ENCODE measurements around the gene CEP95.

The CEP95 gene

DNA sequence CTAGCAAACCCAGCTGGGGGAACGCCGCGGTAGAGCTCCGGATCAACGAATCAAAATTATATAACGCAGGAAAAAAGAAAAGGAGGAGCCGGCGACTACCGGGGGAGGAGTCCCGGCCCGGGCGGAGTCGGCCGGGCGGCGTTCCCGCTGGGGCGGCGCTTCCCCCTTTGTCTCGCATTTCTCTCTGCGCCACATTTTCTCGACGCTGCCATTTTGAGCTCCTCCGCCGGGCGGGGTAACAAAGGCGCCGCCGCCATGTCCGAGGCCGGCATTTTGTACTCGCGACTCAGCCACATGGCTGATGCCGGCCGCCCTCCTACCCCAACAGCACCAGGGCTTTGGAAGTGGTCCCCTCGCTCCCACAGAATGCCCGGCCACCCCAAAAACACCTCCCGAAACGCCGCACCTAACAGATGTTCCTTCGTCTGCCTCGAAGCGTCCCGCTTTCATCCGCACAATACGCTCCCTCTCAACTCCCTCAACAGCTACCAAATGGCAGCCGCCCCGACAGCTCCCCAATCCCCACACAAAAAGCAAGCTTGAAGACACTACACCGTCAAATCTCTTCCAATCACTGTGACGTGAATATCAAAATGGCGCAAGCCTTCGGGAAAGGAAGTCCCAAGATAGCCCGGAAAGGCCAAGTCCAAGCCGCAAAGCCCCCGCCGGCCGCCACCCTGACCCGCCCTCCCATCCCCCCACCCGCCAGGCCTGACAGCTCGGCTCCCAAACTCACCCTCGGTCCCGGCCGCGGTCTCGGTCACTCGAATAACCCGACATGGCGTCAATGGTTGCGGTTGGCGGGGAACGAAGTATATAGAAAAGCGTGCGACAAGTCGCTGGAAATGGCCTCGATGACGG, 1.2 kb upstream of the CEP95 start:
- no peaks in the 10 kb centered on the region for H3K9me3 ChIP-seq (replicated peaks; ENCODE audit: insufficient read depth, low read length)
- H3K9ac ChIP-seq (ENCODE audit: low read length), result peak overlapping the region; percentile 99
- peaks cover 41% of the 10 kb centered on the region for H4K20me1 ChIP-seq (ENCODE audit: insufficient read depth, low read length)
- no peak overlapping the region for H2AFZ ChIP-seq (ENCODE audit: low read length)
- peaks cover 89% of the 10 kb centered on the region for H3K79me2 ChIP-seq (ENCODE audit: low read length)
- H3K27ac ChIP-seq (ENCODE audit: low read length), result peak overlapping the region; percentile 96
- H3K27me3 ChIP-seq (replicated peaks; ENCODE audit: insufficient read depth, low read length), result no peaks in the 10 kb centered on the region
- peak overlapping the region; percentile 98 for H3K4me3 ChIP-seq (ENCODE audit: low read length)
- peak; percentile 83 for DNase-seq
- peak overlapping the region; percentile 88 for H3K4me2 ChIP-seq (ENCODE audit: low read depth, low read length)
- H3K9me2 ChIP-seq (replicated peaks; ENCODE audit: insufficient read depth, low read length), result no peaks in the 10 kb centered on the region
- H3F3A ChIP-seq (ENCODE audit: insufficient read depth, low read length), result peaks cover 48% of the 10 kb centered on the region
- no peak for TF ChIP-seq EZH2phosphoT487 (IDR thresholded peaks at IDR 0.05; ENCODE audit: low read length)
- TF ChIP-seq, protein P1, sequence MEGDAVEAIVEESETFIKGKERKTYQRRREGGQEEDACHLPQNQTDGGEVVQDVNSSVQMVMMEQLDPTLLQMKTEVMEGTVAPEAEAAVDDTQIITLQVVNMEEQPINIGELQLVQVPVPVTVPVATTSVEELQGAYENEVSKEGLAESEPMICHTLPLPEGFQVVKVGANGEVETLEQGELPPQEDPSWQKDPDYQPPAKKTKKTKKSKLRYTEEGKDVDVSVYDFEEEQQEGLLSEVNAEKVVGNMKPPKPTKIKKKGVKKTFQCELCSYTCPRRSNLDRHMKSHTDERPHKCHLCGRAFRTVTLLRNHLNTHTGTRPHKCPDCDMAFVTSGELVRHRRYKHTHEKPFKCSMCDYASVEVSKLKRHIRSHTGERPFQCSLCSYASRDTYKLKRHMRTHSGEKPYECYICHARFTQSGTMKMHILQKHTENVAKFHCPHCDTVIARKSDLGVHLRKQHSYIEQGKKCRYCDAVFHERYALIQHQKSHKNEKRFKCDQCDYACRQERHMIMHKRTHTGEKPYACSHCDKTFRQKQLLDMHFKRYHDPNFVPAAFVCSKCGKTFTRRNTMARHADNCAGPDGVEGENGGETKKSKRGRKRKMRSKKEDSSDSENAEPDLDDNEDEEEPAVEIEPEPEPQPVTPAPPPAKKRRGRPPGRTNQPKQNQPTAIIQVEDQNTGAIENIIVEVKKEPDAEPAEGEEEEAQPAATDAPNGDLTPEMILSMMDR (IDR thresholded peaks at IDR 0.05; ENCODE audit: low read length), result no peak
- TF ChIP-seq EZH2 (optimal IDR thresholded peaks at IDR 0.05; ENCODE audit: low read depth, low read length), result no peak
- peaks cover 38% of the 10 kb centered on the region for H3K4me1 ChIP-seq (ENCODE audit: low read length)
- H3K36me3 ChIP-seq (replicated peaks; ENCODE audit: insufficient read depth, low read length), result peaks cover 46% of the 10 kb centered on the region

DNA sequence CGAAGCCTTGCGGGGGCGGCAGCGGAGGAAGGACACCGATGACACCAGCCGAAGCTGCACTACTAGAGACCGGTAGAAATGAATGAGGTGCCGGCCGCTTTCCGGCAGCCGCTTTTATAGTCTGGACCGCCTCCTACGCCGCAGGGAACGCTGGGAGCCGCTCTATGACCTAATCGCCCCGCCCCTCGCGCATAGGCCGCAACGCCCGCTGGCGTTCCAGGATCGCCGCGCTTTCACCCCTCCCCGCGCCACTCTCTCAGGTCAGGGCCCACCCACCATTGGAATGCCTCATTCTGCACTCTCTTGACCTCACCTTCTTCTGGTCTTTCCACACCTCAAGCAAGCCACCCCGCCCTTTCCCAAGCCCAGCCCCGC, 589 bp upstream of the CEP95 start, which contains the start of gene DDX5:
DDX5 (minus strand) TSS at position 89 of the 375 bp plus-strand sequence. CDS start 170 bp downstream, outside the sequence.
- peaks cover 40% of the 10 kb centered on the region for H3K36me3 ChIP-seq (replicated peaks; ENCODE audit: insufficient read depth, low read length)
- TF ChIP-seq, protein P1 (IDR thresholded peaks at IDR 0.05; ENCODE audit: low read length), result no peak
- no peak for TF ChIP-seq EZH2 (optimal IDR thresholded peaks at IDR 0.05; ENCODE audit: low read depth, low read length)
- no peak for TF ChIP-seq EZH2phosphoT487 (IDR thresholded peaks at IDR 0.05; ENCODE audit: low read length)
- no peaks in the 10 kb centered on the region for H3K27me3 ChIP-seq (replicated peaks; ENCODE audit: insufficient read depth, low read length)
- H3K9me2 ChIP-seq (replicated peaks; ENCODE audit: insufficient read depth, low read length), result no peaks in the 10 kb centered on the region
- no peaks in the 10 kb centered on the region for H3K9me3 ChIP-seq (replicated peaks; ENCODE audit: insufficient read depth, low read length)
- H4K20me1 ChIP-seq (ENCODE audit: insufficient read depth, low read length), result peaks cover 40% of the 10 kb centered on the region
- peak within 1 kb of the TSS; percentile 94 for H2AFZ ChIP-seq (ENCODE audit: low read length)
- peaks cover 83% of the 10 kb centered on the region for H3K79me2 ChIP-seq (ENCODE audit: low read length)
- peak within 1 kb of the TSS; percentile 96 for H3K27ac ChIP-seq (ENCODE audit: low read length)
- H3F3A ChIP-seq (ENCODE audit: insufficient read depth, low read length), result peaks cover 41% of the 10 kb centered on the region
- peak within 1 kb of the TSS; percentile 99 for H3K9ac ChIP-seq (ENCODE audit: low read length)
- peak within 1 kb of the TSS; percentile 88 for H3K4me2 ChIP-seq (ENCODE audit: low read depth, low read length)
- H3K4me1 ChIP-seq (ENCODE audit: low read length), result peaks cover 35% of the 10 kb centered on the region
- peak within 1 kb of the TSS; percentile 98 for H3K4me3 ChIP-seq (ENCODE audit: low read length)
- DNase-seq, result peak; percentile 98

DNA sequence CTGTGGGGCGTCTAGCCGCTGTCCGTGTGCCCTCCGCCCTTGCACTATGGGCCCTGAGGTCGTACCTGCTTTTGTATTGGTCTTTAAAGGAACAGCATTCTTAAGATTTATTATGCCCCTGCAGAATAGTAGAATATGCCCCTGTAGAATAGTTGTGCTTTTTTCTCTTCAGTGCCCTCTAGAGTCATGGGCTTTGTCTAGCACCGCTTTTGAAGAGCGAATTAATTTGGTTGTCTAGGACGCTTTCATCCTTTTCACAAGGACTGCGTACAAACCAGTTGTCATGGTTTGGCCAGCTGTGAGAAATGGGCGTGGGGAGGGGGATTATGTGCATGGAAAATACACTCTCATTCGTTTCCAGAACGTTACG, 621 bp downstream of the CEP95 start:
- Histone ChIP-seq H3K4me2 (ENCODE audit: low read depth, low read length) (peak overlapping the region; percentile 73), H2AFZ (ENCODE audit: low read length) (peak overlapping the region; percentile 94), H3K9me3 (replicated peaks; ENCODE audit: insufficient read depth, low read length) (no peaks in the 10 kb centered on the region), H3K79me2 (ENCODE audit: low read length) (peaks cover 71% of the 10 kb centered on the region), H3K27me3 (replicated peaks; ENCODE audit: insufficient read depth, low read length) (no peaks in the 10 kb centered on the region), H3K9ac (ENCODE audit: low read length) (peak overlapping the region; percentile 99), H3F3A (ENCODE audit: insufficient read depth, low read length) (peaks cover 29% of the 10 kb centered on the region), H3K4me3 (ENCODE audit: low read length) (peak overlapping the region; percentile 98), H4K20me1 (ENCODE audit: insufficient read depth, low read length) (peaks cover 28% of the 10 kb centered on the region), H3K9me2 (replicated peaks; ENCODE audit: insufficient read depth, low read length) (no peaks in the 10 kb centered on the region), H3K27ac (ENCODE audit: low read length) (peak overlapping the region; percentile 96), H3K4me1 (ENCODE audit: low read length) (peaks cover 23% of the 10 kb centered on the region), H3K36me3 (replicated peaks; ENCODE audit: insufficient read depth, low read length) (peaks cover 28% of the 10 kb centered on the region)
- peak; percentile 82 for DNase-seq
- TF ChIP-seq EZH2phosphoT487 (IDR thresholded peaks at IDR 0.05; ENCODE audit: low read length) (no peak), EZH2 (optimal IDR thresholded peaks at IDR 0.05; ENCODE audit: low read depth, low read length) (no peak)
- TF ChIP-seq, protein P1 (IDR thresholded peaks at IDR 0.05; ENCODE audit: low read length), result peak; percentile 65

Measured in MM.1S (cell line).